Peyer's patch (tissue), 4 donors: ENCODE results near the gene PDGFC. TPM values are rescaled to one million over a fixed set of nuclear protein-coding genes. Genes with fewer than 3 reads are reported as not detected.

Source experiments
- DNase-seq, 3 donors: peaks; one replicate each; pipeline ENCODE4 v3.0.0-alpha.2; 2017 to 2019
- H3K27ac ChIP-seq, 4 donors: fragments of 200-600 bp; sonication (generic); one replicate each; pipeline ENCODE4 v1.5.1; 2016 to 2019
- H3K27me3 ChIP-seq, 2 donors: fragments of 200-600 bp; sonication (generic); one replicate each; pipeline ENCODE4 v1.5.1; 2019
- H3K36me3 ChIP-seq, 3 donors: fragments of 200-600 bp; sonication (generic); one replicate each; pipeline ENCODE4 v1.5.1; 2016 to 2019
- H3K4me1 ChIP-seq, 4 donors: fragments of 200-600 bp; sonication (generic); one replicate each; pipeline ENCODE4 v1.5.1; 2016 to 2019
- H3K4me3 ChIP-seq, 4 donors: fragments of 200-600 bp; sonication (generic); 1 replicate in 3 of 4; 2 replicates in 1 of 4; pipeline ENCODE4 v1.5.1; 2016 to 2019; ENCODE audit warnings: mild to moderate bottlenecking in 1 of 4
- H3K9me3 ChIP-seq, 4 donors: fragments of 200-600 bp; sonication (generic); one replicate each; pipeline ENCODE4 v1.5.1; 2016 to 2019; ENCODE audit warnings: mild to moderate bottlenecking in 1 of 4
- POLR2A ChIP-seq, 2 donors: fragments of 450-650 bp; IDR thresholded peaks; one replicate each; pipeline ENCODE4 v1.5.1; 2017; ENCODE audit warnings: antibody characterized with exemption in 2 of 2, mild to moderate bottlenecking in 2 of 2, moderate library complexity in 2 of 2
- total RNA-seq, 4 donors: library from RNA; depleted of rRNA; stranded (reverse); fragments of >200 nt; gene quantifications; one replicate each; pipeline ENCODE4 v1.1.0, GENCODE V29; 2016
- TF ChIP-seq, protein P1 (sequence below), 6 experiments: fragments of 450-650 bp in 4 of 6; fragments of 200-600 bp in 2 of 6; sonication (generic) in 1 of 6; IDR thresholded peaks; one replicate each; pipeline ENCODE4 v1.5.1; 2017 to 2019; ENCODE audit warnings: antibody characterized with exemption in 6 of 6, mild to moderate bottlenecking in 3 of 6, moderate library complexity in 1 of 6

PDGFC gene
- total RNA-seq, 4 donors from 2014 or later, result 4.4 to 17.3 (median 11.5) TPM

DNA sequence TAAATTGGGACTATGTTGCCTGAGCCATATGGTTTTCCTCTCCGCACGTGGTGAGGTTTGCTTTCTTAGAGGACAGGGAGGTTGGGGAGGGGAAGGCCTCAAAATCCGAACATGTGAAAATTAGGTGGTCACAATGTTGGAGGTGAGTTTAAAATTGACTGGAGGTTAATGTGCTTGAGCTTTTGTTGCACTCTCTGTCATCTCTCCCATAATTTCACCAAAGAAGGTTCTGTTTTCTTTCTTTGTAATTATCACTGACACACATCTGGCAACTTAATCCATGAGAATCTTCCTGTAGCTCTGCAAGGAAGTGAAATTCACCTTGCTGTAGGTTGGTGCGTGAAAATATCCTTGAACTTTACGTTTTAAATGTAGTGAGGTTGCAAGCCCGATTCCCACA is 225.5 kb downstream of the PDGFC start:
- Histone ChIP-seq H3K4me3 (no peak overlapping the region), H3K4me1 (no peaks in the 10 kb centered on the region), H3K27me3 (no peaks in the 10 kb centered on the region), H3K36me3 (no peaks in the 10 kb centered on the region), H3K27ac (no peak overlapping the region), H3K9me3 (no peaks in the 10 kb centered on the region)
- no peak for TF ChIP-seq POLR2A (IDR thresholded peaks at IDR 0.05)
- TF ChIP-seq, protein P1, sequence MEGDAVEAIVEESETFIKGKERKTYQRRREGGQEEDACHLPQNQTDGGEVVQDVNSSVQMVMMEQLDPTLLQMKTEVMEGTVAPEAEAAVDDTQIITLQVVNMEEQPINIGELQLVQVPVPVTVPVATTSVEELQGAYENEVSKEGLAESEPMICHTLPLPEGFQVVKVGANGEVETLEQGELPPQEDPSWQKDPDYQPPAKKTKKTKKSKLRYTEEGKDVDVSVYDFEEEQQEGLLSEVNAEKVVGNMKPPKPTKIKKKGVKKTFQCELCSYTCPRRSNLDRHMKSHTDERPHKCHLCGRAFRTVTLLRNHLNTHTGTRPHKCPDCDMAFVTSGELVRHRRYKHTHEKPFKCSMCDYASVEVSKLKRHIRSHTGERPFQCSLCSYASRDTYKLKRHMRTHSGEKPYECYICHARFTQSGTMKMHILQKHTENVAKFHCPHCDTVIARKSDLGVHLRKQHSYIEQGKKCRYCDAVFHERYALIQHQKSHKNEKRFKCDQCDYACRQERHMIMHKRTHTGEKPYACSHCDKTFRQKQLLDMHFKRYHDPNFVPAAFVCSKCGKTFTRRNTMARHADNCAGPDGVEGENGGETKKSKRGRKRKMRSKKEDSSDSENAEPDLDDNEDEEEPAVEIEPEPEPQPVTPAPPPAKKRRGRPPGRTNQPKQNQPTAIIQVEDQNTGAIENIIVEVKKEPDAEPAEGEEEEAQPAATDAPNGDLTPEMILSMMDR (IDR thresholded peaks at IDR 0.05), result no peak
- no peak for DNase-seq

DNA sequence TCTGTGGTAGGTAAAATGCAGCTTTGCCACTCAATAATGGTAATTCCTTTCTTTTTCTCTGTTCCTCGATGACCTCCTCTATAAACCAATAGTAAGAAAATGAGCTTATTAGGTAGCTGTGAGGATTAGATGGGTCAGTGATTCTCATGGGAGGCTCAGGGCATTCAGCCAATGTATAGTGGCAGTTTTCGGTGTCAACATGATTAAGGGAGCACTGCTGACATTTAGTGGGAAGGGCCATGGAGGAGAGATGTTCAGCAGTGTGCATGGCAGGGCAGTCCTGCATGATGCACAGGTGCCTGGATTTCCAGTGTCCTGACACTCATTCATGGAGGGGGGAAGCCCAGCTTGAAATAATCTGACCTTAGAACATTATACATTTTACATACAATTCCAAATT is 232.8 kb downstream of the PDGFC start:
- no peak overlapping the region for H3K4me3 ChIP-seq
- H3K4me1 ChIP-seq, result no peaks in the 10 kb centered on the region
- no peak overlapping the region for H3K27ac ChIP-seq
- H3K9me3 ChIP-seq, result no peaks in the 10 kb centered on the region
- no peaks in the 10 kb centered on the region for H3K36me3 ChIP-seq
- no peak for DNase-seq
- no peak for TF ChIP-seq POLR2A (IDR thresholded peaks at IDR 0.05)
- TF ChIP-seq, protein P1 (IDR thresholded peaks at IDR 0.05), result no peak
- no peaks in the 10 kb centered on the region for H3K27me3 ChIP-seq

DNA sequence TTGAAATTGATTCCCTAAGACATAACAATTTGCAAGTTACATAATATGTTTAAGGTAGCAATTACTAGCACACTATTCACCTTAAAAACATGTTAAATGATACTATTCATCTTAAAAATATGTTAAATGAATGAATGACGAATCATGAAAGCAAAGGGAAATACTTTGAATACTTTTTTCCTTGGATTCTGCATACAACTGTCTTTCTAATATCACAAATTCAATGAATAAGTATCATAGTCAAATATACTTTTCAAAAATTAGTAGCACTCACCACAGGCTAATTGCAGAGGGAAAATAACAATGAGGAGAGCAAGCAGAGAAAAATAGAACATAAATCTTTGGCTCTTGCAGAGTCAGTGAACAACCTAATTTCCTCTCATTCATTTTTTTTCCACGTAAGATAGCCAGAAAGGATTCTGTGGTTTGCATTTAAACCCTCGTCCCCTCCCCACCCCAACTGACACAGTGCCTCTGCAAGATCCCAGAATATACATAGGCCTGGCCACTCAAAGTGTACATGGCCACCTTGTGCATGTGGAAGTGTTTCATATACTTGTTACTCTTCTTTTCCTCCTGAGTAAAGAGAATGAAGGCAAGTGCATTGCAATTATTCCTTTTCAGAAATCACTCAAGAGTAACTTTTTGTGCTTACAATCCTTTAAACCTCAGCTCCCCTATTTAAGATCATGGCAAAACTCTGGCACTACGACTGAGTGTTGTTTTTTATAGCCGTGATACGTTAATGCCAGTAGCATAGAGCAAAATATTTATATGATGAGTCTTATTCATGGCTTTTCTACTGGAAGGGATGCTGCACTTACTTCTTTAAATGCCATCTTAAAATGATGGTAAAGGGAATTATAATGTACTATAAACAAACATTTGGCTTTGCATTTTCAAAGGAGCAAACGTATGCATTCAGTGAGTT is 236.4 kb downstream of the PDGFC start:
- TF ChIP-seq, protein P1 (IDR thresholded peaks at IDR 0.05), result no peak
- H3K9me3 ChIP-seq, result peaks cover 0 to 2% (median 0%) of the 10 kb centered on the region in 4 donors
- H3K4me1 ChIP-seq, result no peaks in the 10 kb centered on the region
- no peaks in the 10 kb centered on the region for H3K36me3 ChIP-seq
- no peak overlapping the region for H3K4me3 ChIP-seq
- H3K27me3 ChIP-seq, result no peaks in the 10 kb centered on the region
- DNase-seq, result no peak
- H3K27ac ChIP-seq, result no peak overlapping the region

DNA sequence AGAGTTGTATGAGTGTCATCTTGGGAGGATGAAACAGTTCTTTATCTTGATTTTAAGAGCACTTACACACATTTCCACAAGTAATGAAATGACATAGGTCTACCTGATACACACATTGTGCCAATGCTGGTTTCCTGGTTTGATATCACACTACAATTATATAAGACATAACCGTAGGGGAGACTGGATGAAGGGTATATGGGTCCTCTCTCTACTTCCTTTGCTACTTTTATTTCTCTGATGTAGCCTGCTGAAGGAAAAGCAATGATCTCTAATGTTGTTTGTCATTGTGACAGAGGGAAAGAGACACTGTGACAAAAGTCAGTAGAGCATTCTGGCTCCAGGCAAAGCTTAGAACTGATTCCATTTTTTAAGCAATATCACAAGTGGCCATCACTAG is 238.0 kb downstream of the PDGFC start:
- DNase-seq, result no peak
- Histone ChIP-seq H3K36me3 (no peaks in the 10 kb centered on the region), H3K4me3 (no peak overlapping the region), H3K4me1 (no peaks in the 10 kb centered on the region), H3K27me3 (no peaks in the 10 kb centered on the region), H3K27ac (no peak overlapping the region), H3K9me3 (peaks cover 0 to 2% (median 0%) of the 10 kb centered on the region in 4 donors)
- TF ChIP-seq, protein P1 (IDR thresholded peaks at IDR 0.05), result no peak
- TF ChIP-seq POLR2A (IDR thresholded peaks at IDR 0.05), result no peak

DNA sequence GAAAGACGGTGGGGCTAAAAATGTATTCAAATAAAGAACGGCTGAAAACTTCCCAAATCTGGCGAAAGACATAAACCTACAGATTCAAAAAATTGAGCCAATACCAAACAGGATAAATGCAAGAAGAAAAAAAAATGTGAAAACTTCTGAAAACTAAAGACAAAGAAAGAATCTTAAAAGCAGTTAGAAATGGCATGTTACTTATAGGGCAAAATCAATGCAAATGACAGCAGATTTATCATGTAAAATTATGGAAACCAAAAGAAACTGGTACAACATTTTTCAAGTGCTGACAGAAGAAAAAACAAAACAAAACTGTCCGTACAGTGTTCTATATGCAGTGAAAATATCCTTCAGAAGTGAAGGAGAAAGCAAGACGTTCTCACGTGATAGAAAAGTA is 239.0 kb downstream of the PDGFC start:
- no peaks in the 10 kb centered on the region for H3K27me3 ChIP-seq
- H3K4me1 ChIP-seq, result no peaks in the 10 kb centered on the region
- TF ChIP-seq POLR2A (IDR thresholded peaks at IDR 0.05), result no peak
- TF ChIP-seq, protein P1 (IDR thresholded peaks at IDR 0.05), result no peak

More for the DNA sequence above, 239.0 kb downstream of the PDGFC start:
- Histone ChIP-seq H3K27ac (no peak overlapping the region), H3K36me3 (no peaks in the 10 kb centered on the region), H3K4me3 (no peak overlapping the region), H3K9me3 (peaks cover 0 to 2% (median 0%) of the 10 kb centered on the region in 4 donors)
- DNase-seq, result no peak
